ENCODE measurements around the gene SLC25A46.
"Not testable (repeated sequence)": the region's sequence is repeated elsewhere in the genome, so short reads cannot be mapped to it uniquely, and the experiment has no call there.

The SLC25A46 gene

GRCh38 chr5:110738812-110739651 lies at the start of gene SLC25A46:
Gene SLC25A46 (plus strand): TSS chr5:110739007. CDS start chr5:110739120, 113 bp downstream.
- Mint-ChIP-seq H3K27ac (peak within 1 kb of the TSS; percentile 92), H3K27me3 (peaks cover 5% of the 10 kb centered on the region), H3K4me3 (peak within 1 kb of the TSS; percentile 95), H3K9me3 (ENCODE audit: low read depth) (no peaks in the 10 kb centered on the region), H3K36me3 (peaks cover 1% of the 10 kb centered on the region), H3K4me1 (ENCODE audit: low read depth) (peaks cover 36% of the 10 kb centered on the region)

GRCh38 chr5:110690587-110690986 lies 48.2 kb upstream of the SLC25A46 start:
- H3K27me3 Mint-ChIP-seq; H3K4me1 Mint-ChIP-seq (ENCODE audit: low read depth); H3K4me3 Mint-ChIP-seq; H3K9me3 Mint-ChIP-seq (ENCODE audit: low read depth); H3K27ac Mint-ChIP-seq; H3K36me3 Mint-ChIP-seq: not testable (repeated sequence)

GRCh38 chr5:110692669-110693068 lies 46.1 kb upstream of the SLC25A46 start:
- H3K4me1 Mint-ChIP-seq (ENCODE audit: low read depth); H3K27ac Mint-ChIP-seq; H3K36me3 Mint-ChIP-seq; H3K27me3 Mint-ChIP-seq; H3K9me3 Mint-ChIP-seq (ENCODE audit: low read depth); H3K4me3 Mint-ChIP-seq: not testable (repeated sequence)

GRCh38 chr5:110702300-110702699 lies 36.5 kb upstream of the SLC25A46 start:
- H3K9me3 Mint-ChIP-seq (ENCODE audit: low read depth), result peaks cover 6% of the 10 kb centered on the region
- no peak overlapping the region for H3K4me3 Mint-ChIP-seq
- no peaks in the 10 kb centered on the region for H3K4me1 Mint-ChIP-seq (ENCODE audit: low read depth)
- peaks cover 4% of the 10 kb centered on the region for H3K36me3 Mint-ChIP-seq
- no peak overlapping the region for H3K27ac Mint-ChIP-seq
- peaks cover 2% of the 10 kb centered on the region for H3K27me3 Mint-ChIP-seq

GRCh38 chr5:110702704-110703103 lies 36.1 kb upstream of the SLC25A46 start:
- Mint-ChIP-seq H3K36me3 (peaks cover 4% of the 10 kb centered on the region), H3K27me3 (peaks cover 2% of the 10 kb centered on the region), H3K4me1 (ENCODE audit: low read depth) (no peaks in the 10 kb centered on the region)

GRCh38 chr5:110703481-110703880 lies 35.3 kb upstream of the SLC25A46 start:
- Mint-ChIP-seq H3K27ac (no peak overlapping the region), H3K4me3 (no peak overlapping the region), H3K36me3 (peaks cover 4% of the 10 kb centered on the region), H3K9me3 (ENCODE audit: low read depth) (peaks cover 5% of the 10 kb centered on the region), H3K27me3 (peaks cover 2% of the 10 kb centered on the region), H3K4me1 (ENCODE audit: low read depth) (no peaks in the 10 kb centered on the region)

More at GRCh38 chr5:110702704-110703103, 36.1 kb upstream of the SLC25A46 start:
- H3K9me3 Mint-ChIP-seq (ENCODE audit: low read depth), result peaks cover 6% of the 10 kb centered on the region
- no peak overlapping the region for H3K4me3 Mint-ChIP-seq
- H3K27ac Mint-ChIP-seq, result no peak overlapping the region

- Mint-ChIP-seq H3K9me3 (ENCODE audit: low read depth) (no peaks in the 10 kb centered on the region), H3K4me1 (ENCODE audit: low read depth) (no peaks in the 10 kb centered on the region), H3K27ac (no peak overlapping the region), H3K36me3 (peaks cover 11% of the 10 kb centered on the region), H3K27me3 (peaks cover 5% of the 10 kb centered on the region), H3K4me3 (no peak overlapping the region)
These were observed 33.5 kb upstream of the SLC25A46 start for GRCh38 chr5:110705349-110705748.

GRCh38 chr5:110707260-110707844 lies 31.5 kb upstream of the SLC25A46 start:
- Mint-ChIP-seq H3K36me3 (peaks cover 11% of the 10 kb centered on the region), H3K27me3 (peaks cover 5% of the 10 kb centered on the region), H3K4me1 (ENCODE audit: low read depth) (no peaks in the 10 kb centered on the region), H3K27ac (no peak overlapping the region), H3K4me3 (no peak overlapping the region), H3K9me3 (ENCODE audit: low read depth) (no peaks in the 10 kb centered on the region)

- Mint-ChIP-seq H3K4me1 (ENCODE audit: low read depth) (no peaks in the 10 kb centered on the region), H3K27me3 (peaks cover 7% of the 10 kb centered on the region), H3K4me3 (no peak overlapping the region), H3K27ac (no peak overlapping the region), H3K9me3 (ENCODE audit: low read depth) (no peaks in the 10 kb centered on the region), H3K36me3 (peaks cover 3% of the 10 kb centered on the region)
These were observed 22.3 kb upstream of the SLC25A46 start for GRCh38 chr5:110716247-110717245.

- Mint-ChIP-seq H3K4me3 (no peak overlapping the region), H3K27ac (no peak overlapping the region), H3K27me3 (peaks cover 7% of the 10 kb centered on the region), H3K36me3 (peaks cover 3% of the 10 kb centered on the region), H3K9me3 (ENCODE audit: low read depth) (no peaks in the 10 kb centered on the region), H3K4me1 (ENCODE audit: low read depth) (no peaks in the 10 kb centered on the region)
These were observed 20.5 kb upstream of the SLC25A46 start for GRCh38 chr5:110718311-110718710.

- peak within 1 kb of the TSS; percentile 85 for H3K4me3 Mint-ChIP-seq
- H3K27ac Mint-ChIP-seq, result no peak within 1 kb of the TSS
- H3K4me1 Mint-ChIP-seq (ENCODE audit: low read depth), result no peaks in the 10 kb centered on the region
- no peaks in the 10 kb centered on the region for H3K9me3 Mint-ChIP-seq (ENCODE audit: low read depth)
- peaks cover 3% of the 10 kb centered on the region for H3K36me3 Mint-ChIP-seq
- no peaks in the 10 kb centered on the region for H3K27me3 Mint-ChIP-seq
These were observed 12.4 kb upstream of the SLC25A46 start, which contains the start of gene TMEM232 for GRCh38 chr5:110726249-110727024. Gene TMEM232 (minus strand): TSS chr5:110726671. CDS start chr5:110667352, 59,319 bp downstream.

- H3K9me3 Mint-ChIP-seq (ENCODE audit: low read depth), result no peaks in the 10 kb centered on the region
- H3K27me3 Mint-ChIP-seq, result peaks cover 2% of the 10 kb centered on the region
- H3K27ac Mint-ChIP-seq, result no peak overlapping the region
- peaks cover 5% of the 10 kb centered on the region for H3K36me3 Mint-ChIP-seq
- peak overlapping the region; percentile 85 for H3K4me3 Mint-ChIP-seq
- no peaks in the 10 kb centered on the region for H3K4me1 Mint-ChIP-seq (ENCODE audit: low read depth)
These were observed 11.8 kb upstream of the SLC25A46 start for GRCh38 chr5:110727025-110727314.

- H3K27ac Mint-ChIP-seq; H3K4me3 Mint-ChIP-seq; H3K36me3 Mint-ChIP-seq; H3K9me3 Mint-ChIP-seq (ENCODE audit: low read depth); H3K4me1 Mint-ChIP-seq (ENCODE audit: low read depth): not testable (repeated sequence)
- peaks cover 12% of the 10 kb centered on the region for H3K27me3 Mint-ChIP-seq
These were observed 7.3 kb upstream of the SLC25A46 start for GRCh38 chr5:110731499-110731898.

- Mint-ChIP-seq H3K27me3 (peaks cover 13% of the 10 kb centered on the region), H3K9me3 (ENCODE audit: low read depth) (no peaks in the 10 kb centered on the region), H3K4me3 (no peak overlapping the region), H3K27ac (no peak overlapping the region), H3K4me1 (ENCODE audit: low read depth) (peaks cover 10% of the 10 kb centered on the region), H3K36me3 (peaks cover 8% of the 10 kb centered on the region)
These were observed 4.7 kb upstream of the SLC25A46 start for GRCh38 chr5:110734101-110734500.
